ENCODE data around the gene CKS1B.

GRCh38 chr1:155009221-155009711 lies 34.8 kb downstream of the CKS1B start:
- no peak for TF ChIP-seq POLR2AphosphoS5 (IDR thresholded peaks at IDR 0.05; ENCODE audit: low read depth, low read length)
- no peak for TF ChIP-seq TAF1 (IDR thresholded peaks at IDR 0.05; ENCODE audit: borderline replicate concordance, insufficient read depth, low read length)
